C1 segment of cervical spinal cord (tissue), 14 donors: ENCODE measurements around the gene RTN1.
A peak's percentile ranks its signal among the peaks of the same experiment; 100 is the strongest.

Source experiments
- DNase-seq, 14 donors: peaks; one replicate each; lab custom pipeline; 2025; lab: John Stamatoyannopoulos, UW

The RTN1 gene

DNA sequence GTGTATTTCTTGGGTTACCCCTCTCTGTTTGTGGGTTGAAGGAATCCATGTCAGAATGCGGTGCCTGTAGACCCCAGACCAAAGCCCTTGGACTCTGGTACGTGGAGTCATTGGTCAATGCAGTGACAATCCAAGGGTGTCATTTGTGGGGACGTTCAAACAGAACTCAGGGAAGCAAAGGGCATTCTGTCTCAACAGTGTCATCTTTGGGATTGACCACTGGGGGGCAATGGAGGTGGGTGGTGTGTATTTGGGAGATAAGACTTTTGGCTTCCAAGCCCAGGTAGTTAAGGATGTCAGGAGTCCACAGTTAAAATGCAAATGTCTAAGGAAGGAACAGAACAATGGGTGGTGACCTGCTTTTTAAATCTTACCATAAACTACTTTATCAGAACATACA lies 239.3 kb downstream of the RTN1 start:
- DNase-seq, result peak in 1 of 14 donors; percentile 56

DNA sequence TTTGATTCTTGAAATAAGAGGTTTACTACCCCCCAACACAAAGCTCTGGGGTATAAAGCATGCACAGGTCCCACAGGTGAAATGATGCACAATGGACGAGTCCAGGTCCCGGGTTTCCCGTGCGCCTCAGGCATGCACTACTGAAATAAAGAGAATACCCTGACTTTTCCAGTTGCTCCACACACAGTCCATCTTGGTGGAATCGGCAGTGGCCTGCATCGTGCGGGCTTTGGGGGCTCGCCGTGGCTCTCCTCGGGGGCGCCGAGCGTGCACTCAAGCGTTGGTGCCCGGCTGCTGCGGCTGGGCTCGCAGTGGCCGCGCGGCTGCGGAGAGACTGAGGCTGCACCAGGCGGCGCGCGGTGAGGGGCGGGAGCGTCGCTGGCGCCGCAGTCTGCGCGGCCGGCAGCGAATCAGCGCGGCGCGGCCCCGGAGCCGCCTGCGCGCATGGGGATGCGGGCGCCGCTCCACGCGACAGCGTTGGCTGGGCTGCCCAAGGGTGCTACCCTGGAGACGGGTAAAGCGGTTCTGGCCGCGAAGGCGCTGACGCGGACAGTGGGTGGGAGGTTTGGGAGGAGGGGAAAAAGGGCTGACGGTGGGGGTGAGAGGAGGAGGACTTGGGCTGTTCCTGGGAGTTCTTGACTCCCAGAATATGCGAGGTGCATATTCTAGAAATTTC lies 240.2 kb downstream of the RTN1 start:
- DNase-seq, result peak in 10 of 14 donors; percentile 3 to 73 (median 41)

DNA sequence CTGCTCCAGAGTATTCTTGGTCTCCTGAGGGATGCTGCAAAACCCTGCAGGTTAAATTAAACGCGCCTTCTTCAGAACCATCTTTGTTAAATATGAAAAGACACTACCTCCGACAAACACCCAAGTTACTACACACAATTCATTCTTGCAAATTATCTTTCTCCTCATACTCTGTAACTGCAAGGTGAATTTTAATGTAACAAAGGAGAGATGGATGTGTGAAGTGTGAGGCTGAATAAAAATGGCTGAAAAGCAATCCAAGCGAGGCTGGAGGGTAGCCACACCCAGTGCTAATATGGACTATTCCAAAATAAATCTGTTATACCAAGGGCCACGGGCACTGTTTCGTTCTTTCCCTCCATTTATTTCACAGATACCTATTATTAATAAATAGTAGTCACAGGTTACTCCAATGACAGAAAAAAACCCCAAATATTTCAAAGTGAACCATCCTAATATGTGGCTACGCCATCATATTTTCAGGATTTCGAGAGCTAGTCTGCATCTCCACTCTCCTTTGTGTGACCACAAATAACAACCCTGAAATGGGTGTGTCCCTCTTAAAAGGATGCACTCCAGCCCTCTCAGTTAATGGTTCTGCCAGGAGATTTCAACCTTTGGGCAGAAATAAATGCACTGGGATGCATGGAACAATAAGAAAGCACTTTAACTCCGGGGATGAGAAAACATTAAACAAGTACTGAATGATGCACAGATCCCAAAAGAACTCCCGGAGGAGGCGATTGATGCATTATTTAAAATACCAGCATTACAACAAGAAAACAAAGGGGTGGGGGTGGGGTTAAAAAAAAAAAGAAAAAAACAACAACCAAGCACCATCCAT lies 240.9 kb downstream of the RTN1 start:
- DNase-seq, result peak in 1 of 14 donors; percentile 81

DNA sequence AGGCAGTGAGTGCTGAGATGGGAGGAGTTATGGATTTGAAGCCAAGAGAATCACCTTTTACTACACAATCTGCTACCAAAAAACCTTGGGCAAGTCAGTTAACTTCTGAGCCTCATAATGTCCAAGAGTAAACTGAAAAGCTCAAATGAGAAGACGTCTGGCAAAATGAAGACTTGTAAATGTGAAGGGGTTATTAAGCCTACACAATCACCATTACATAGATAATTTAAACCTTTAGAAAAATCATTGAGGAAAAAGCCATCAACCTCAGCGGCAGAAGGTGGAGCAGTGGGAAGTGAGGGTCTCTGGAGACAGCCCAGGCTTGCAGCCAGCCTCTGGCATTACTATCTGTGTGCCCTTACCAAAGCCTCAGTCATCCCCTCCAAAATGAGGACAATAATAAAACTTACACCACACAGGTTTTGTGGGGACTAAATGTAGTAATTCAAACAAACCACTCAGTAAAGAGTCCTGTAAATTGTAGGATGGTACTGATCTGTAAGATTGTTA lies 243.5 kb downstream of the RTN1 start:
- peak in 1 of 14 donors; percentile 65 for DNase-seq

DNA sequence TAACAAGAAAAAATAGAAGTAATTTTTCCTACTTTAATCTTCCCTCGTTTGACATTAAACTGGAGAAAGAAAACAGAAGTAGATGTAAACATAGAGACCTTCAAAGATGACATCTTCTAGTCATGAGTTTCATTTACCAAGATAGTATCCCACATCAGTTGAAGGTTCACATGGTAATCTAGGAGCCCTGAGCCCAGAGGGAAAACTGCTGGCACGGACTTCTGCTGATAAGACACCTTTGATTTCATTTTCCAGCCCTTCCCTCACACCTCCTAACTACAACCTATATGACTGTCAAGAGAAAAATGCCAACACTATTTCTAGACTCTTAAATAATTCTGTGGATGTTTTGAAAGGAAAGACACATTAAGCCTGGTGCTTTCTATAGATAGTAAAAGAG lies 247.9 kb downstream of the RTN1 start:
- DNase-seq, result no peak

DNA sequence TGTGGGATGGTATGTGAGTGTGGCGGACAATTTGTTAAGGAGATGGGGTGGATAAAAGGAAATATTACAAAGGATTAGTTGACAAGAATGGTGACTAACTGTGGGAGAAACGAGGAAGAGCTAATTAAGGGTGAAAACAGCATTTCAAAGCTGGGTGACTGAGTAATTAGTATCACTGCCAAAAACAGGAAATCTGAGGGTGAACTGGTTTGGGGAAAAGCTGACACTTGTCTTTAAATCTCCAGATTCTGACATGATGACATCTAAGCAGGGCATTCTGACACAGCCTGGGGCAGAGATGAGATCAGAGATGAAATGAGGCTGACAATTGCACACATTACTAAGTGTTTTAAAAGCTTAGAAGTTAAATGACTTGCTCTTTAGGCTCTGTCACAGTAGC lies 251.5 kb downstream of the RTN1 start:
- no peak for DNase-seq

DNA sequence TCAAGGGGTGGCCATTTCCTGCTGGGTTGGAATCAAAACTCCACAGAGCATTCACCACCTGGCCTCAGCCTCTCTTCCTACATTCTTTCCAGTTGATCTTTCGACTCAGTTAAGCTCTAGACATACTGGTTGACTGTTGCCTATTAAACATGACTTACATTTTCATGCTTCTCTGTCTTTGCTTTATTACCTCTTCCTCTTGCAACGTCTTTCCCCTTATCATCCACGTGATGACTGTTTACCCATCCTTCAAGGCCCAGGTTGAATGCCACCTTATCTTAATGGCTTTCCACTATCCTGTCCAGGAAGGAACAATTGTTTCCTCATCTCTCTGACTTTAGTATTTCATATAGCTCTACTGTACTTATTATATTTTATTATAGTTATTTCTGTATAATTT lies 269.5 kb downstream of the RTN1 start:
- DNase-seq, result no peak

DNA sequence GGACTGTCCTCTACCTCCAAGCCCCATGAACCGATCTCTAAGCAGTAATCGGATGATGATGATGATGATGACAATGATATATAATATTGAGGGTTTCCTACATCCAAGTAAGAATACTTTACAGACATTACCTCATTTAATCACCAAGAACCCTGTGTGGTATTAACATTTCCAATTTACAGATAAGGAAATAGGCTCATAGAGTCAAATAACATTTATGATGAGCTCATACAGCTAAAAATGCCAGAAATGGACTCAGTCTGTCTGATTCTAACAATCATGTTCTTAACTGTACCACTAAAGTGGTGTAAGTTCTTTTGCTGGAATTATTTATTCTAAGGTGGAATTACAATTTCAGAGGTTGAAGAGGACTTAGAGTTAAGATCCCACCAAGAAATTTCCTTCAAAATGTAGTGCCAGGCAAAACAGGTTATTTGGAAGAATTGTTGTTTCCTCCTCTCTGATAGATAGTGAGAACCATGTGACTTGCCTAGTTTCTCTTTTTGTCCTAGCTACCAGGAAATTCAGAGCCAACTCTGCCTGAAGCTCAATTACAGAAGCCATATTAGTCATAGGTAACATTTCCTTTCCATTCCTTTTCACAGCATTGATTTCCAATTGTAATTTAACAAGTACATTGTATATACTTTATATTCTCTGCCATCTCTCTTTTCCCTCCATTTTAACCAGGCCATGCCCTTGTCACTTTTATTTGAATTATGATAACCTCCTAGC lies 270.2 kb downstream of the RTN1 start:
- no peak for DNase-seq

DNA sequence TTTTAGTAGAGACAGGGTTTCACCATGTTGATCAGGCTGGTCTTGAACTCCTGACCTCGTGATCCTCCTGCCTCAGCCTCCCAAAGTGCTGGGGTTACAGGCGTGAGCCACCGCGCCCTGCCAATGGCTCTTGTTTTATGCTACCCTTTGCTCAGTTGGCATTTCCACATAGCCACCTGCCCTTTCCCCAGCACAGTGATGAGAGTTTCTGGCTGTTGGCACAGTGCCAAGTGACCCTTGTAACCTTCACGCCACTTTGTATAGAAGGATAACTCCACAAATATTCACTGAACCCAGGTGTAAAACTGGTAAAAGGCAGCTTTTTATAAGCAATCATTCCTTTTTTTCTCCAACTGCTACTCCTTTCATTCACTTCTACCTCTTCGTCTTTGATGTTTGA lies 275.5 kb downstream of the RTN1 start:
- DNase-seq, result no peak

DNA sequence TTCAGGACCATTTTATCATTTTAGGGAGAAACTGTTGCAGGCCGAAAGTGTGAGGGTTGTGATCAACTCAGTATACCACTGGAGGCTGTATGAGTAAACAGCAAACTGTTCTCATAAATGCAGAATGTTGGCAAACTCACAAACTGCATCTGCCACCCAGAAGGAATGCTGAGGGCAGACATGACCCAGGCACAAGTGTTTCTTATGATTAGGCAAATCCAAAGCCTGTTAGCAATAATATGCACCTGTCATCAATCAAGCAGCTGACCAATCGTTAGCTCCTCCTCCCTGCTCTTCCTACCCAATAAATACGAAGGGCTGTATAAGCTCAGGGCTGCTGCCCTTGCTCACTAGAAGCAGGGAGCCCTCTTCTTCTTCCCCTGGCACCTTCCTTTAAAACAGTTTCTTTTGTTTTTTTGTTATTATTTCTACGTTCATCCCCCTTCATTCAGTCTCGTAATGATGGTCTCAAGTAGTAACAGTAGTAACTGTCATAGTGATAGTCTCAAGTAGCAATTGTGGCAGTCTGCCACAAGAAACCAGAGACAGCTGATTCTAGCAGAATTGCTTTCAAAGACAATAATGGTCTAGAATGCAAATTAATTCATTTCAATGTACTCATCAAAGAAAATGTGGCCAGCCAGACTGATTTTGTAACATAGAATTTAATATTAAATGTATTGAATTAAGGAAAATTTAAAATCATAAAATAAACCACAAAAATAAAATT lies 278.8 kb downstream of the RTN1 start:
- no peak for DNase-seq

DNA sequence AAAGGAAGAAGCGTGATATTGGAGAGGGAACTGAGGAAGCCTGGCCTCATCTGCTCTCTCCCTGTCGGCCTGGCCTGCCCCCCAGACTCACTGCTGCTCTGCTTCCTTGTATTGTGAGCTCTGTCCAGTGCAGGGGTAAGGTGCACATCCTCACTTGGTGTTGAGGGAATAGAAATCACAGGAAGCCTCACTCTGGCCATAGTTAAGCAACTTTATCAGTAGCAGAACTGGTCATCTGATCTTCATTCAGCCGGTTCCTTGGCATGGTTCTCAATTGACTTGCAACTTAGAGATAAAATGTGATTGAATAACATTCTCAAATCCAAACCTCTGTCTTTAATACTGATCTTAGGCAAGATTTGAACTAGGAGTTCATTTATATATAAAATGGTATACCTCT lies 282.5 kb downstream of the RTN1 start:
- DNase-seq, result no peak

DNA sequence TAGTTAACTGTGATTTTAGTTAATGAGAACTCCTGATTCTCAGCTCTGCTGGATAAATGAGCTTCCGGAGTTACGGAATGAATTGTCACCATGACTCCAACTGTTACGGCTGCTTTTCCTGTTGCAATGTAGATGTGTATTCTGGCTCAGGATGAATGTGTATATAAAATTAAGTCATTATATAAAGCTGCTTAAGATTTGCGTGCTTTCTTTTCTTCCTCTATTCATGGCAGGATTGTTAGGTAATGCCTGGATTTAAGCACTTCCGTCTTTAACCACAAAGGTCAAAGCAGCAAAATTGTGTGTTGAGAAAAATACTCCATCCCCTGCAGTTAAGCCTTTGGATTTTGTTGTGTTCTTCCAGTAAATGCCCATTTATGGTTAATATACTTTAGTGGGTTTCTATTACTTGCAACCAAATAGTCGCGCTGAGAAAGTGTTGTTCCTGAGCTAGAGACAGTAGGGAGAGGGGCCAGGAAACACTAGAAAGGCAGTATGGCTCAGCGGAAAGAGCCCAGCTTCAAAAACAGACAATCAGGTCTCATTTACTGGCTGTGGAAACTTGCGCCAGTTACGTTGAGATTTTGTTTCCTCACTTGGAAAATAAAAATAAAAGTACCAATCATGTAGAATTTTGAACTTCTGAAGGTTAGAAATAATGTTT lies 284.6 kb downstream of the RTN1 start:
- peak in 1 of 14 donors; percentile 30 for DNase-seq

DNA sequence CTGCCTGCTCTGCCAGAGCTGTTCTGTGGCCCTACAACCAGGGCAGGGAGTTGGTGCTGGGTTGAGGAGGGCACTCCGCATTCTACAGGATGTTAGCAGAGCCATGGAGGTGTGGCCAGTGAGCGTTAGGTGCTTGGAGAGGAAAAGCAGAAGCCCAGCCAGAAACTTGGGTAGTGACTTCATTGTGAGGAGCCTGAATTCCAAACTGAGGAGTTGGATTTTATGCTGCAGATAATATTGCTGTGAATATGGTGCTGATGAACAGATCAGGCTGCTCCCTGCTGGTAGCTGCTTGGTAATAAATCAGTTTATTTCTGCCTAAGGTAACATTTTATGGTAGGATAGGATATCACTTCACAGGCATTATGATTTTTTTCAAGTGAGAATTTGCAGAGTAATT lies 286.8 kb downstream of the RTN1 start:
- peak in 1 of 14 donors; percentile 84 for DNase-seq

DNA sequence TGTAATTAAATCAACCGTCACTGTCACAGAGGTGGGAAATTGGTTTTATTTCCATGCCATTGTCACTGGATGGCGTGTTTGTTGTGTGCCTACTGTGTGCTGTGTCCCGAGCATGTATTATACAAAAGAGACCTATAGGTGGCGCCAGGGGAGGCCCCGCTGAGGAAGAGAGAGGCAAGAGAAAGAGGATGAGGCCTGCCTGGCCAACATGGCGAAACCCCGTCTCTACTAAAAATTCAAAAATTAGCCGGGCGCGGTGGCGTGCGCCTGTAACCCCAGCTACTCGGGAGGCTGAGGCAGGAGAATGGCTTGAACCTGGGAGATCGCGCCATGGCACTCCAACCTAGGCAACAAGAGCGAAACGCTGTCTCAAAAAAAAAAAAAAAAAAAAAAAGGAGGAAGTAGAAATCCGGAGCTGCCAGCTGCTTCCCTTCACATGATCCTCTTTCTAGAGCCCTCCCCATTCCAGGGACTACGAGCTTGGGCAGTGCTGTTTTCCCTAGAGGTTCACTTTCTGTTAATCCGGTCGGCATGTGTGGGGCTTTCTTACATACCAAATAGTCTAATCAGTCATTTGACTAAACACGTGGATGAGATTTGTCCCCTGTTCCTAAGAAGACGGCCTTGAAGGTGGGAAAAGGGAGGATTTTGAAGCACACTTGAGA lies 287.6 kb downstream of the RTN1 start:
- DNase-seq, result no peak

DNA sequence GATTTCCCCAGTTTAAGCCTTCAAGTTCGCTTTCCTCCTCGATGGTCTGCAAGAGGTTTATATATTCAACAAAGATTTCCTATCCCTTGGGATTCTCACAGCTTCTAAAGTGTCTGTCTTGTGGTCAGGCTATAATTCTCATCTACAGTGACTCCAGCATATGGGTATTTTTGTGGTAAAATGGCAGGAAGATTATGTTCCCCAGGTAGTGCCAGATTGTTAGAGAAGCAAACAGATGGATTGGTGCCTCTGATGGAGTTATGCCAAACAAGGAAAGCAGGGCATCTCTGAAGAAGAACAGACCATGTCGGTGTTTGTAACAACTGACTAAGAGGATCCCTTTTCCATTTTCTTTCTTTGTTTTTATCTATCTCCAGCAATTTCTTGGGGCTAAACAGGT lies 288.4 kb downstream of the RTN1 start:
- DNase-seq, result peak in 2 of 14 donors; percentile 12 to 95

DNA sequence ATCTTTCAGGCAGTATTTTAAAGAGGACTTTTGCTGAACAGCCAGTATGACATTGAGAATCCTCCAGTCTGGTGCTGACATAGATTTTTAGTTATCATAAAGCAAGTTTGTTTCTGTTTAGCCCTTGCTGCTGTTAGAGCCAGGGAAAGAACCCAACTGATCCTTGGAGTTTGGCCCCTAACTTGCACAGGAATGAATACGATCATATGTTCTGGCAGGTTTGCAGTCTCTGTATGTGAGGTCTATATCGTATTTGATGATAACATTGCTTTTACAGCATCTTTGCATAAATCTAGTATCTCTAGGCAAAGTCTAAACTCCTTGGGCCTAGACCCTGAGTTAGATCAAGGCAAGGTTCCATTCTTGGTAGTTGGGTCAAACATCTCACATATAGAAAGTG lies 289.7 kb downstream of the RTN1 start:
- DNase-seq, result peak in 1 of 14 donors; percentile 16

DNA sequence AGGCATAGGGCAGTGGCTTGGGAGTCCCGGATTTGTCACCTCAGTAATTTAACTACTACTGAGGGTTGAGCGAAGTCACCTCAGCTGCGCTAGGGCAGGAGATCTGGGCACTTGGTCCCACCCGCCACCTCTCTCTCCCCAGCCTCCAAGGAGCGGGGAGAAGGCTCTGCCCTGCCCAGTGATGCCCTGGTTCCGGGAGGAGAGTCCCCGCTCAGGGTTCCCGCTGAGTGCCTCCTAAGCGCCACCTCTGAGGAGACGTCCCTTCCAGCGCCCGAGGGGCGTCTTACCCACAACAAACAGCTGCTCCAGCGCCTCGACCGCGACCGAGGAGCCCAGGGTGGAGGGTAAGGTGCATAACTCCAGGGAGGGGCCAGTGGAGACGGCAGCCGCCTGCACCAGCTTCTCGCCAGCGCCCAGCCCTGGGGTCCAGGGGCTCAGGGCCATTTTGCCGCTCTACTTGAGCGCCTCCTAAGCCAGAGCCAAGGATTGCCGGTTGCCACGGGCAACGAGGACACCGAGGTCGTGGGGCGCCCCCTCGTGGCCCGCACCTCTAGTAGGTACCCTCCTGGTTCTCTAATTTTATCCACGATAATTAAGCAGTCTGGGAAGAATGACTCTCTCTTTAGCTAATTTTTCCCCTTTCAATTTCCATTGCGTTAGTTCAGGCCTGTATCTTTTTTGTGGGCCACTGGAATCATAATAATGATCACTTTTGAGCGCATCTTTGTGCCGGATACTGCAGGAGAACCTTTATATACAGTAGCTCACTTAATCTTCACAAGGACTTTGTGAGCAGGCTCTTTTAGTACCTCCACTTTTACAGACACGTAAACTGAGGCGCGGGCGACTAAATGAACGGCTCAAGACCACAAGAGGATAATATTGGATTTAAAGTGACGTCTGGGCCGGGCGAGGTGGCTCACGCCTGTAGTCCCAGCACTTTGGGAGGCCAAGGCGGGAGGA lies 294.0 kb downstream of the RTN1 start, which contains the start of gene CCDC175:
TSS of gene CCDC175 (minus strand) at position 481 of the 963 bp plus-strand sequence. CDS start at position 444, 37 bp downstream.
- DNase-seq, result peak in 13 of 14 donors; percentile 8 to 90 (median 50)

DNA sequence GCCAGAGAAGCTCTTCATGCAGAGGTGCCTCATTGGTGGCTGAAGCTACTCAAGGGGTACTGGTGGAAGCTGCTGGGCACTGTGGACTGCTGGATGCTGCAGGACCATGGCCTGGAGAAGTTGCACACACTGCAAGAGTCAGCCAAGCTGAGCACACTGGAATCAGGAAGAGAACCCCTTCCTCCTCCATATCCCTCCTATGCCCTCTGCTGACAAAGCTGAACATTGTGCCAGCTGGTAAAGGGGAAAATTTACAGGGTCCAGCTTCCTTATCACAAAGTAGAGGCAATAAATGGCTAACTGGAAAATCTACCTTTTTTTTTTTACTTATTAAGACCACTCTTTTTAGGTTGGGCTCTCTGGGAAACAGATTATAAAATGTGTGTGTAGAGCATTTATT lies 300.5 kb downstream of the RTN1 start:
- no peak for DNase-seq

DNA sequence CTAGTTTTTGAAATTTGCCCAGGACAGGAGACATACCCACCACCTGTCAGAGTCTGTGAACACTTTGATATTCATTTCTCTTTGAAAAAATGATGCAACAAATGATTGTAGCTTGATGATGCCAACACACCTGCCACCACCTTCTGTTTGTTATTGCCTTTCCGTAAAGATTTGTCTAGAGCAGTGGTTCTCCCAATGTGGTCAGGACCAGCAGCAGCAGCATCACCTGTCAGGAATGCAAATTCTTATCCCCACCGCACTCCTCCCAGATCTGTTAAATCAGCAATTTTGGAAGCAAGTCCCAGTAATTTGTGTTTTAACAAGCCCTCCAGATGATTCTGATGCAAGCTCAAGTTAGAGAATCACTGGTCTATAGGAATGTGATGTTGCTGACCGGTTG lies 303.9 kb downstream of the RTN1 start:
- peak in 1 of 14 donors; percentile 58 for DNase-seq
